ENCODE measurements around the gene MST1.

- TF ChIP-seq TCF12 (IDR thresholded peaks at IDR 0.05; ENCODE audit: low read depth) (no peak), REST (IDR thresholded peaks at IDR 0.05; ENCODE audit: low read depth) (no peak), CEBPB (IDR thresholded peaks at IDR 0.05) (no peak), USF1 (IDR thresholded peaks at IDR 0.05) (no peak), EP300 (IDR thresholded peaks at IDR 0.05; ENCODE audit: borderline replicate concordance) (no peak)
Measured at GRCh38 chr3:49703443-49703927, 14.2 kb upstream of the MST1 start.

Data from Ishikawa (cell line).